SW 1271 (cell line): ENCODE data around the gene ITPR2.
"Not testable (repeated sequence)": the region's sequence is repeated elsewhere in the genome, so short reads cannot be mapped to it uniquely, and the experiment has no call there.

Experiments used
- DNase-seq, 2 experiments: peaks; one replicate each; lab custom pipeline; 2025; lab: John Stamatoyannopoulos, UW

Gene ITPR2

GRCh38 chr12:26786865-26787514 lies 46.0 kb downstream of the ITPR2 start:
- DNase-seq = peak in 1 of 2 experiments; percentile 31

- no peak for DNase-seq
Observed at GRCh38 chr12:26786491-26786864, 46.5 kb downstream of the ITPR2 start.

GRCh38 chr12:26783816-26784379 lies 49.1 kb downstream of the ITPR2 start:
- not testable (repeated sequence) for DNase-seq

- DNase-seq = no peak
Observed at GRCh38 chr12:26783131-26783526, 49.9 kb downstream of the ITPR2 start.

GRCh38 chr12:26782372-26783130 lies 50.4 kb downstream of the ITPR2 start:
- DNase-seq = no peak

- DNase-seq = not testable (repeated sequence)
Observed at GRCh38 chr12:26780656-26781055, 52.3 kb downstream of the ITPR2 start.

GRCh38 chr12:26778173-26778775 lies 54.7 kb downstream of the ITPR2 start:
- DNase-seq = not testable (repeated sequence)

GRCh38 chr12:26777236-26777635 lies 55.8 kb downstream of the ITPR2 start:
- no peak for DNase-seq

GRCh38 chr12:26775991-26776390 lies 57.0 kb downstream of the ITPR2 start:
- DNase-seq = not testable (repeated sequence)

GRCh38 chr12:26773313-26774104 lies 59.5 kb downstream of the ITPR2 start:
- DNase-seq = no peak

GRCh38 chr12:26771861-26772260 lies 61.1 kb downstream of the ITPR2 start:
- DNase-seq = no peak

GRCh38 chr12:26770239-26771070 lies 62.5 kb downstream of the ITPR2 start:
- DNase-seq = no peak

GRCh38 chr12:26769611-26770010 lies 63.4 kb downstream of the ITPR2 start:
- no peak for DNase-seq

GRCh38 chr12:26768611-26769603 lies 64.1 kb downstream of the ITPR2 start:
- no peak for DNase-seq

GRCh38 chr12:26767865-26768264 lies 65.1 kb downstream of the ITPR2 start:
- DNase-seq = no peak

GRCh38 chr12:26767116-26767515 lies 65.9 kb downstream of the ITPR2 start:
- no peak for DNase-seq

GRCh38 chr12:26762186-26762585 lies 70.8 kb downstream of the ITPR2 start:
- DNase-seq = no peak

- no peak for DNase-seq
Observed at GRCh38 chr12:26761775-26762174, 71.2 kb downstream of the ITPR2 start.

- no peak for DNase-seq
Observed at GRCh38 chr12:26760657-26761293, 72.2 kb downstream of the ITPR2 start.
